GM12878 (cell line): ENCODE results near the gene N4BP3. TPM values are rescaled to one million over a fixed set of nuclear protein-coding genes. Genes with fewer than 3 reads are reported as not detected.

ENCODE experiments used
- ATAC-seq: fragments of 200-7000 bp; cut with Tn5 transposase; 3 replicates; pipeline ENCODE4 v1.9.1; 2020; ENCODE audit warnings: mild to moderate bottlenecking, moderate library complexity
- BruUV-seq: library from RNA; stranded (reverse); fragments of 400-500 nt; replicated peaks from 2 replicates; lab custom pipeline; 2021; lab: Mats Ljungman, UMichigan
- CTCF ChIA-PET: fragments of 300-600 bp; sonication (Branson Sonifier 250); formaldehyde crosslinking; extraction: SDS; loops from one replicate; lab custom pipeline; 2021; ENCODE audit warnings: inconsistent platforms; lab: Yijun Ruan, JAX
- POLR2A ChIA-PET: fragments of 350-600 bp; formaldehyde crosslinking; extraction: SDS; loops from one replicate; lab custom pipeline; 2021; ENCODE audit warnings: inconsistent platforms; lab: Charles Lee
- RAD21 ChIA-PET: fragments of 300-600 bp; sonication (Branson Sonifier 250); formaldehyde crosslinking; loops from one replicate; lab custom pipeline; 2023; ENCODE audit warnings: antibody characterized with exemption; ENCODE audit not compliant: unreplicated experiment; lab: Charles Lee
- SMC1A ChIA-PET: fragments of 300-600 bp; sonication (Branson Sonifier 250); formaldehyde crosslinking; loops from one replicate; lab custom pipeline; 2023; ENCODE audit not compliant: unreplicated experiment, uncharacterized antibody; lab: Charles Lee
- DNase-seq: peaks from one replicate; pipeline ENCODE4 v3.0.0-alpha.2; 2011; ENCODE audit warnings: low read depth, low spot score
- FAIRE-seq: peaks from 3 replicates; lab custom pipeline; 2011; peaks lifted over from hg19 to GRCh38; lab: Jason Lieb, UNC
- H2AFZ ChIP-seq: 2 replicates; pipeline ENCODE4 v1.6.0; 2011; ENCODE audit warnings: low read depth, low read length, control low read depth; ENCODE audit not compliant: control insufficient read depth
- H3K27ac ChIP-seq: 2 replicates; pipeline ENCODE4 v1.5.1; 2011; ENCODE audit warnings: control low read depth; ENCODE audit not compliant: control insufficient read depth, insufficient read depth
- H3K27me3 ChIP-seq, 2 experiments: replicated peaks in 1 of 2; 2 replicates each; pipeline versions ENCODE4 v1.6.0 to v1.6.1; 2011; ENCODE audit warnings: low read length in 1 of 2; ENCODE audit not compliant: control insufficient read depth in 2 of 2, insufficient read depth in 2 of 2
- H3K36me3 ChIP-seq, 2 experiments: 2 replicates each; pipeline ENCODE4 v1.5.1; 2011; ENCODE audit warnings: low read length in 1 of 2; ENCODE audit not compliant: control insufficient read depth in 2 of 2, insufficient read depth in 2 of 2
- H3K4me1 ChIP-seq: 2 replicates; pipeline ENCODE4 v1.6.1; 2011; ENCODE audit warnings: mild to moderate bottlenecking, low read length, moderate library complexity, mixed read lengths; ENCODE audit not compliant: control insufficient read depth, insufficient read depth
- H3K4me2 ChIP-seq: 2 replicates; pipeline ENCODE4 v1.6.0; 2011; ENCODE audit warnings: control low read depth; ENCODE audit not compliant: control insufficient read depth, insufficient read depth
- H3K4me3 ChIP-seq: fragments of 200-600 bp; sonication (generic); 2 replicates; pipeline ENCODE4 v1.5.1; 2016
- H3K79me2 ChIP-seq: 2 replicates; pipeline ENCODE4 v1.6.0; 2011; ENCODE audit warnings: low read length; ENCODE audit not compliant: control insufficient read depth, insufficient read depth
- H3K9ac ChIP-seq: 2 replicates; pipeline ENCODE4 v1.8.0; 2011; ENCODE audit warnings: low read length, control low read depth, mixed read lengths; ENCODE audit not compliant: control insufficient read depth, insufficient read depth
- H3K9me3 ChIP-seq: replicated peaks from 3 replicates; pipeline ENCODE4 v1.5.1; 2011; ENCODE audit warnings: mild to moderate bottlenecking, low read length; ENCODE audit not compliant: control insufficient read depth, insufficient read depth
- H4K20me1 ChIP-seq: 2 replicates; pipeline ENCODE4 v1.6.0; 2011; ENCODE audit not compliant: control insufficient read depth, insufficient read depth
- EED ChIP-seq: sonication (generic); IDR thresholded peaks from 2 replicates; pipeline ENCODE4 v1.6.1; 2016; ENCODE audit warnings: antibody characterized with exemption, low read depth
- EGR1 ChIP-seq, 2 experiments: IDR thresholded peaks; 1 replicate in 1 of 2; 2 replicates in 1 of 2; pipeline ENCODE4 v1.6.1; 2011 to 2012; ENCODE audit warnings: low read depth in 2 of 2, low read length in 2 of 2, borderline replicate concordance in 1 of 2, mild to moderate bottlenecking in 1 of 2, moderate library complexity in 1 of 2
- JUNB ChIP-seq: IDR thresholded peaks from 2 replicates; pipeline ENCODE4 v1.6.1; 2016; ENCODE audit warnings: antibody characterized with exemption, mild to moderate bottlenecking
- POLR2A ChIP-seq: IDR thresholded peaks from 2 replicates; pipeline ENCODE4 v1.6.1; 2011; ENCODE audit warnings: low read depth, mild to moderate bottlenecking, low read length
- RELA ChIP-seq: fragments of 450-650 bp; IDR thresholded peaks from 2 replicates; pipeline ENCODE4 v1.8.0; 2014; ENCODE audit warnings: borderline replicate concordance; ENCODE audit not compliant: partially characterized antibody
- TCF7 ChIP-seq: IDR thresholded peaks from 2 replicates; pipeline ENCODE4 v1.6.1; 2014; ENCODE audit warnings: antibody characterized with exemption, borderline replicate concordance
- WGBS: methylation state at CpG from one replicate; pipeline ENCODE4 v1.1.6; 2016; ENCODE audit warnings: low lambda C conversion rate; ENCODE audit not compliant: insufficient replicate concordance, insufficient coverage; ENCODE audit errors: missing lambda C conversion rate; 5-methylcytosine and 5-hydroxymethylcytosine counted together
- in situ Hi-C: fragments of 300-500 bp; cut with MboI; formaldehyde crosslinking; loops from 9 replicates; pipeline ENCODE4 v1.14.3; 2018; ENCODE audit warnings: mixed read lengths
- intact Hi-C: fragments of 100-400 bp; cut with micrococcal nuclease; formaldehyde crosslinking; loops from one replicate; pipeline ENCODE4 v1.14.2; 2022; ENCODE audit not compliant: unreplicated experiment
- polyA plus RNA-seq, 11 experiments: library from polyadenylated mRNA; depleted of rRNA in 4 of 11; unstranded in 6 of 11; stranded (reverse) in 5 of 11; fragments of >200 nt; fragmentation: Nextera tagmentation in 4 of 11; fragmentation: Illumina TruSeq in 1 of 11; extraction: Ambion mirVana in 4 of 11; extraction: Trizol in 1 of 11; gene quantifications; 1 replicate in 1 of 11; 2 replicates in 10 of 11; pipeline versions ENCODE4 v1.2.1 to v1.2.3, GENCODE V29; 2011 to 2016; ENCODE audit warnings: inconsistent platforms in 2 of 11, missing spikeins in 2 of 11, low read depth in 1 of 11
- total RNA-seq, 4 experiments: library from RNA; depleted of rRNA in 3 of 4; stranded (reverse); fragments of >200 nt in 3 of 4; fragmentation: Illumina TruSeq in 1 of 4; extraction: Trizol in 1 of 4; gene quantifications; 2 replicates each; pipeline versions ENCODE4 v1.2.1 to v1.2.3, GENCODE V29; 2013 to 2021
- TF ChIP-seq, protein P1 (sequence below), 3 experiments: IDR thresholded peaks in 2 of 3; conservative IDR thresholded peaks in 1 of 3; 2 replicates each; pipeline ENCODE4 v1.5.1; 2011; ENCODE audit warnings: low read depth in 3 of 3, low read length in 3 of 3, mild to moderate bottlenecking in 3 of 3, control low read depth in 2 of 3, moderate library complexity in 2 of 3, inconsistent platforms in 1 of 3, mixed read lengths in 1 of 3; ENCODE audit not compliant: control insufficient read depth in 2 of 3, insufficient read depth in 1 of 3; ENCODE audit errors: extremely low read depth in 1 of 3
- TF ChIP-seq, protein P2 (sequence below): IDR thresholded peaks from 2 replicates; pipeline ENCODE4 v1.6.1; 2011; ENCODE audit warnings: mild to moderate bottlenecking, low read depth, low read length, moderate library complexity; ENCODE audit not compliant: insufficient replicate concordance

N4BP3 gene
- total and polyA plus RNA-seq, 10 of the 15 experiments (the other 5 are each of a cell fraction or from before 2014, with no cell fraction given), result 0.06 to 13.0 (median 4.3) TPM

DNA sequence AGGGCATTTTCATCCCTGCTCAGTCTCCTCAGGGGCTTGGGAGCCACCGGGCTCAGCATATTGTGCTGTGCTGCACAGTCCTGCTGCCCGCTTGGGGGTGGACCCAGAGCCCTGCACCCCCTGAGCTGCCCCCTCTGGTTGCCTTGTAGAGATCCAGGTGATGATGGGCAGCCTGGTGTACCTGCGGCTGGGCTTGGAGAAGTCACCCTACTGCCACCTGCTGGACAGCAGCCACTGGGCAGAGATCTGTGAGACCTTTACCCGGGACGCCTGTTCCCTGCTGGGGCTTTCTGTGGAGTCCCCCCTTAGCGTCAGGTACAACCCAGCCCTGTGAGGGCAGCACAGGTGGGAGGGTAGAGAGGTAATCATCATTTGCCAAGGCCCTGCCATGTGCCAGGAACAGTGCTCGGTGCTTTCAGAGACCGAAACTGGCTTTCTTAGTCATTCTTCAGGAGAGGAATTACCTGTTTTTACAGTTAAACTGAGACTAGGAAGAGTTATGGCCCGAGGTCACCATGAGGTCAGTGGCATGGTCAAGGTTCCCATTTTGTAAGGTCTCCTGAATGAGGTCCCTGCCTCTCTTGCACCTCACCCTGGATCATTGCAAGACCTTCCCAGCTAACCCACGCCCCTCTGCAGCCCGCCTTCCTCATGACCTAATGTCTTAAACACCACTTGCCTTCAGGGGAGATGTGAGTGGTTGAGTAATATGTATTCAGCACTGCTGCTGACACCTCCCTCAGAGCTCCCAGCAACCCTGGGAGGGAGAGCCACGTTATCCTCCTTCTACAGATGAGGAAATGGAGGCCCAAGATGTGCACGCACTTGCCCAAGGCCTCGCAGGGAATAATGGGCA, 32.9 kb downstream of the N4BP3 start (continued):
- TF ChIP-seq JUNB (peak; percentile 27; the same call in 1 of the 2 replicates), RELA (no peak), EGR1 (IDR thresholded peaks at IDR 0.05; ENCODE audit: borderline replicate concordance in 1 of 2, low read depth in 2 of 2, low read length in 2 of 2) (no peak), EED (peak; percentile 25; the same call in 1 of the 2 replicates)
- TF ChIP-seq, protein P1, sequence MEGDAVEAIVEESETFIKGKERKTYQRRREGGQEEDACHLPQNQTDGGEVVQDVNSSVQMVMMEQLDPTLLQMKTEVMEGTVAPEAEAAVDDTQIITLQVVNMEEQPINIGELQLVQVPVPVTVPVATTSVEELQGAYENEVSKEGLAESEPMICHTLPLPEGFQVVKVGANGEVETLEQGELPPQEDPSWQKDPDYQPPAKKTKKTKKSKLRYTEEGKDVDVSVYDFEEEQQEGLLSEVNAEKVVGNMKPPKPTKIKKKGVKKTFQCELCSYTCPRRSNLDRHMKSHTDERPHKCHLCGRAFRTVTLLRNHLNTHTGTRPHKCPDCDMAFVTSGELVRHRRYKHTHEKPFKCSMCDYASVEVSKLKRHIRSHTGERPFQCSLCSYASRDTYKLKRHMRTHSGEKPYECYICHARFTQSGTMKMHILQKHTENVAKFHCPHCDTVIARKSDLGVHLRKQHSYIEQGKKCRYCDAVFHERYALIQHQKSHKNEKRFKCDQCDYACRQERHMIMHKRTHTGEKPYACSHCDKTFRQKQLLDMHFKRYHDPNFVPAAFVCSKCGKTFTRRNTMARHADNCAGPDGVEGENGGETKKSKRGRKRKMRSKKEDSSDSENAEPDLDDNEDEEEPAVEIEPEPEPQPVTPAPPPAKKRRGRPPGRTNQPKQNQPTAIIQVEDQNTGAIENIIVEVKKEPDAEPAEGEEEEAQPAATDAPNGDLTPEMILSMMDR (IDR thresholded peaks at IDR 0.05 in 2 of 3, conservative IDR thresholded peaks at IDR 0.05 in 1 of 3; ENCODE audit: control insufficient read depth in 2 of 3, extremely low read depth in 1 of 3, insufficient read depth in 1 of 3, low read depth in 3 of 3, low read length in 3 of 3), result peak; percentile 85 to 93 (median 89); a peak in 5 of 6 replicates
- TF ChIP-seq, protein P2, sequence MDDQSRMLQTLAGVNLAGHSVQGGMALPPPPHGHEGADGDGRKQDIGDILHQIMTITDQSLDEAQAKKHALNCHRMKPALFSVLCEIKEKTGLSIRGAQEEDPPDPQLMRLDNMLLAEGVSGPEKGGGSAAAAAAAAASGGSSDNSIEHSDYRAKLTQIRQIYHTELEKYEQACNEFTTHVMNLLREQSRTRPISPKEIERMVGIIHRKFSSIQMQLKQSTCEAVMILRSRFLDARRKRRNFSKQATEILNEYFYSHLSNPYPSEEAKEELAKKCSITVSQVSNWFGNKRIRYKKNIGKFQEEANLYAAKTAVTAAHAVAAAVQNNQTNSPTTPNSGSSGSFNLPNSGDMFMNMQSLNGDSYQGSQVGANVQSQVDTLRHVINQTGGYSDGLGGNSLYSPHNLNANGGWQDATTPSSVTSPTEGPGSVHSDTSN, result peak; percentile 18

DNA sequence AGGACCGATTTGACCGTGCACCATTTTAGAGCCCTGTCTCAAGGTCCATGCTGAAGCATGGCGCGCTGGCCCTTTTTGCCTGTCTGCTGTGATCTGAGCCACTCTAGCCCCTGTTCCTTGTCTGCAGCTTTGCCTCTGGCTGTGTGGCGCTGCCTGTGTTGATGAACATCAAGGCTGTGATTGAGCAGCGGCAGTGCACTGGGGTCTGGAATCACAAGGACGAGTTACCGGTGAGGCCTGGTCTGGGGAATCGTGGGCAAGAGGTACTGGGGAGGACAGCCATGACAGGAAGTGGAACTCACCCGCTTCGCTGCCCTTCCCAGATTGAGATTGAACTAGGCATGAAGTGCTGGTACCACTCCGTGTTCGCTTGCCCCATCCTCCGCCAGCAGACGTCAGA, 34.1 kb downstream of the N4BP3 start:
- Histone ChIP-seq H3K4me2 (no peak overlapping the region), H3K36me3 (peaks cover 42 to 46% of the 10 kb centered on the region in 2 experiments), H3K9ac (no peak overlapping the region), H3K4me1 (peaks cover 13% of the 10 kb centered on the region), H4K20me1 (no peaks in the 10 kb centered on the region), H3K4me3 (no peak overlapping the region), H3K27ac (no peak overlapping the region), H3K79me2 (peaks cover 2% of the 10 kb centered on the region), H3K9me3 (no peaks in the 10 kb centered on the region), H3K27me3 (no peaks in the 10 kb centered on the region), H2AFZ (no peak overlapping the region)
- in situ Hi-C loops (loop anchor here (5.0 kb wide), 1 partner anchor 70 kb away; no protein-coding TSS in a partner anchor), intact Hi-C loops (no loop called here)
- POLR2A ChIA-PET, result no interaction called here
- WGBS, result 92% methylated on average over 15 of the region's 15 CpGs
- RAD21 ChIA-PET, result interaction anchor here (4.2 kb wide), 1 partner anchor 71 kb away, joined by 30 read pairs; no protein-coding TSS in a partner anchor
- ATAC-seq (no peak), FAIRE-seq (no peak), DNase-seq (no peak)
- SMC1A ChIA-PET, result interaction anchor here (1.0 kb wide), 1 partner anchor 71 kb away, joined by 3 read pairs; no protein-coding TSS in a partner anchor
- CTCF ChIA-PET, result interaction anchor here (0.6 to 13.8 kb wide), 5 partner anchors 11 to 568 kb away, joined by 3 to 183 read pairs (median 5); no protein-coding TSS in a partner anchor
- TF ChIP-seq TCF7, result no peak
- 0 out of 2 replicates have a peak, but pooled peaks have one; percentile 2 for TF ChIP-seq POLR2A
- no TSS peak for BruUV-seq
